Measurements from ENCODE around the gene WTIP.
"Not testable (repeated sequence)": the region's sequence is repeated elsewhere in the genome, so short reads cannot be mapped to it uniquely, and the experiment has no call there.

Gene WTIP

DNA sequence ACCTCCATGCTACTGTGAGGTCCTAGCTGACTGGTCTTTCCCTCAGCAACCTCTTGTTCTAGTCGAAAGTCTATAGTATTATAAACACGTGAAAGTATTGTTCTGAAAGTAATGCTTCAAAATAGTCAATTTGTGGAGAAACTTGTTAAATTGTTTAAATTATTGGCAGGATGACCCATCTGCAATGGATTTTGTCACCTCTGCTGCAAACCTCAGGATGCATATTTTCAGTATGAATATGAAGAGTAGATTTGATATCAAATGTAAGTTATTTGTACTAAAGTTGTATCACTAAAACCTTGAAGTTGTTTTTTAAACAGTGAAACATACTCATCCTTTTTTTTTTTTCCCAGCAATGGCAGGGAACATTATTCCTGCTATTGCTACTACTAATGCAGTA lies 27.5 kb upstream of the WTIP start:
- TF ChIP-seq, protein P1, sequence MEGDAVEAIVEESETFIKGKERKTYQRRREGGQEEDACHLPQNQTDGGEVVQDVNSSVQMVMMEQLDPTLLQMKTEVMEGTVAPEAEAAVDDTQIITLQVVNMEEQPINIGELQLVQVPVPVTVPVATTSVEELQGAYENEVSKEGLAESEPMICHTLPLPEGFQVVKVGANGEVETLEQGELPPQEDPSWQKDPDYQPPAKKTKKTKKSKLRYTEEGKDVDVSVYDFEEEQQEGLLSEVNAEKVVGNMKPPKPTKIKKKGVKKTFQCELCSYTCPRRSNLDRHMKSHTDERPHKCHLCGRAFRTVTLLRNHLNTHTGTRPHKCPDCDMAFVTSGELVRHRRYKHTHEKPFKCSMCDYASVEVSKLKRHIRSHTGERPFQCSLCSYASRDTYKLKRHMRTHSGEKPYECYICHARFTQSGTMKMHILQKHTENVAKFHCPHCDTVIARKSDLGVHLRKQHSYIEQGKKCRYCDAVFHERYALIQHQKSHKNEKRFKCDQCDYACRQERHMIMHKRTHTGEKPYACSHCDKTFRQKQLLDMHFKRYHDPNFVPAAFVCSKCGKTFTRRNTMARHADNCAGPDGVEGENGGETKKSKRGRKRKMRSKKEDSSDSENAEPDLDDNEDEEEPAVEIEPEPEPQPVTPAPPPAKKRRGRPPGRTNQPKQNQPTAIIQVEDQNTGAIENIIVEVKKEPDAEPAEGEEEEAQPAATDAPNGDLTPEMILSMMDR (IDR thresholded peaks at IDR 0.05; ENCODE audit: low read depth, low read length), result no peak
- no peak overlapping the region for H3K27ac ChIP-seq
- no peaks in the 10 kb centered on the region for H3K9me3 ChIP-seq (ENCODE audit: severe bottlenecking)

DNA sequence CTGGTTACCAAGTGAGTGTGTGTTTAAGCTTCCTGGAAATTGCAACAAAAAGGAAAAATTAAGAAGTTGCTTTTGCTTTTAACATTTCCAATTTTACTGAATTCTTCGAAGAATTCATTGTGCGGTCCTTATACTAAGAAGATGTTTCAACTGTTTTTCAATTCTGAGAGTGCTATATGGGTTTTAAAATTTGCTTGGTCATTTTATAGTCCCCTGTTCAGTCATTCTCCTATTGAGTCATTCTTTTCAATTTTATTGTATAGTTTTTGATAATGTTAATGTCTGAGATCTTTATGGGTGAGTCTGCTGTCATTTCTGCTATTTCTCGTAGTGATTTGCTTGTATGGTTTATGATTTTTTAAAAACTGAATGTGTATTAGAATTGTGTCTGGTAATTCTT lies 26.9 kb upstream of the WTIP start:
- H3K4me3 ChIP-seq (ENCODE audit: low read depth, low read length), result no peak overlapping the region
- H3K27ac ChIP-seq, result no peak overlapping the region
- TF ChIP-seq, protein P1 (IDR thresholded peaks at IDR 0.05; ENCODE audit: low read depth, low read length), result no peak
- H3K36me3 ChIP-seq, result peaks cover 86% of the 10 kb centered on the region
- DNase-seq, result no peak
- H3K9me3 ChIP-seq (ENCODE audit: severe bottlenecking), result no peaks in the 10 kb centered on the region
- H3K27me3 ChIP-seq (ENCODE audit: insufficient read depth, low read depth, severe bottlenecking), result no peaks in the 10 kb centered on the region

More for the DNA sequence above, 27.5 kb upstream of the WTIP start:
- DNase-seq, result no peak
- Histone ChIP-seq H3K4me3 (ENCODE audit: low read depth, low read length) (no peak overlapping the region), H3K27me3 (ENCODE audit: insufficient read depth, low read depth, severe bottlenecking) (no peaks in the 10 kb centered on the region), H3K36me3 (peaks cover 84% of the 10 kb centered on the region)

DNA sequence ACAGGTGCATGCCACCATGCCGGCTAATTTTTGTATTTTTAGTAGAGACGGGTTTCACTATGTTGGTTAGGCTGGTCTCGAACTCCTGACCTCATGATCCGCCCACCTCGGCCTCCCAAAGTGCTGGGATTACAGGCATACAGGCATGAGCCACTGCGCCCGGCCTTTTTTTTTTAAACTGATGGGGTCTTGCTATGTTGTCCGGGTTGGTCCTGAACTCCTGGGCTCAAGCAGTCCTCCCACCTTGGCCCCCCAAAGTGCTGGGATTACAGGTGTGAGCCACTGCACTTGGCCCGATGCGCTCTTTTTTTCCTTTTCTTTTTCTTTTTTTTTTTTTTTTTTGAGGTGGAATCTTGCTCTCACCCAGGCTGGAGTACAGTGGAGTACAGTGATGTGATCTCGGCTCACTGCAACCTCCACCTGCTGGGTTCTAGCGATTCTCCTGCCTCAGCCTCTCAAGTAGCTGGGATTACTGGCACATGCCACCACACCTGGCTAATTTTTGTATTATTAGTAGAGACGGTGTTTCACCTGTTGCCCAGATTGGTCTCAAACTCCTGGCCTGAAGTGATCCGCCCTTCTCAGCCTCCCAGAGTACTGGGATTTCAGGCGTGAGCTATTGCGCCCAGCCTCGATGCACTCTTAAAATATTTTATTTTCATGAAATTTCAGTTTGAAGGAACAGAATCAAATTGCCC lies 25.6 kb upstream of the WTIP start:
- not testable (repeated sequence) for DNase-seq; H3K27me3 ChIP-seq (ENCODE audit: insufficient read depth, low read depth, severe bottlenecking); H3K9me3 ChIP-seq (ENCODE audit: severe bottlenecking); H3K4me3 ChIP-seq (ENCODE audit: low read depth, low read length); H3K27ac ChIP-seq
- peaks cover 88% of the 10 kb centered on the region for H3K36me3 ChIP-seq

DNA sequence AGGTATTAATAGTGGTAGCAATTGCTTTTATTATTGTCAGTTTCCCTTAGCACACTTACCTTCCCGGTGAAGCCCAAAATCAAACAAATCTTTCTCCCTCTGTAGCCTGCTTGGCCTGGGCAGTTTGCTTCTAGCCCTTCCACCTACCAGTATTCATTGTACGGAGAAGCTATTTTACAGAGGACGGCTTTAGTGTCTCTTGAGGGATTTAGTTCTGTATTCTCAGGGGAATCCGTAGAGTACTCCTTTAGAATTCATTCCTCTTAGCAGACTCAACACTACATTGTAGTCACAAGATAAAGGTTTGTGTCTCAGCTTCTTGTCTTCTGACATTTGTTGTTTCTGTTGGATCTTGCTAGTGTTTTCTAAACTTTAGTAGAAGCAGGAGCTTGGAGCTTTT lies 24.1 kb upstream of the WTIP start:
- Histone ChIP-seq H3K4me3 (ENCODE audit: low read depth, low read length) (no peak overlapping the region), H3K36me3 (peaks cover 91% of the 10 kb centered on the region), H3K27me3 (ENCODE audit: insufficient read depth, low read depth, severe bottlenecking) (no peaks in the 10 kb centered on the region), H3K27ac (no peak overlapping the region), H3K9me3 (ENCODE audit: severe bottlenecking) (no peaks in the 10 kb centered on the region)
- TF ChIP-seq, protein P1 (IDR thresholded peaks at IDR 0.05; ENCODE audit: low read depth, low read length), result no peak
- DNase-seq, result no peak

DNA sequence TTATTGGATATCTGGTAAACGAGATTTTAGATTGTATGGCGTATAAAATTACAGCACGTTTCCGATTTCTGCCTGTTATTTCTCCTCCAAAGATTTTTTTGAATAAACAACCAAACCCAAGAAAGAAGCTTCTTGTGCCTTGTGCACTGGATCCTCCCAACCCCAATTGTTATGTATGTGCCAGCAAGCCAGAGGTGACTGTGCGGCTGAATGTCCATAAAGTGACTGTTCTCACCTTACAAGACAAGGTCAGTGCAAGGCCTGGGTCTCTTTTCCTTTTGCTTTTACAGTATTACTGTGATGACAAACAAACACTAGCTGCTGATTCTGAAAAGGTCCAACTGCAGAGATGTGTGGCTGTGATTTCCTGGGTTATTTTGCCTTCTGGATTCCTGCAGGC lies 22.9 kb upstream of the WTIP start:
- peaks cover 91% of the 10 kb centered on the region for H3K36me3 ChIP-seq
- TF ChIP-seq, protein P1 (IDR thresholded peaks at IDR 0.05; ENCODE audit: low read depth, low read length), result no peak
- no peaks in the 10 kb centered on the region for H3K27me3 ChIP-seq (ENCODE audit: insufficient read depth, low read depth, severe bottlenecking)

GRCh38 chr19:34459614-34460013 lies 21.9 kb upstream of the WTIP start:
- H3K27ac ChIP-seq, result no peak overlapping the region
- H3K9me3 ChIP-seq (ENCODE audit: severe bottlenecking), result no peaks in the 10 kb centered on the region
- TF ChIP-seq, protein P1 (IDR thresholded peaks at IDR 0.05; ENCODE audit: low read depth, low read length), result no peak
- no peaks in the 10 kb centered on the region for H3K27me3 ChIP-seq (ENCODE audit: insufficient read depth, low read depth, severe bottlenecking)
- no peak for DNase-seq
- H3K4me3 ChIP-seq (ENCODE audit: low read depth, low read length), result no peak overlapping the region
- H3K36me3 ChIP-seq, result peaks cover 91% of the 10 kb centered on the region

More for the DNA sequence above, 22.9 kb upstream of the WTIP start:
- H3K27ac ChIP-seq, result no peak overlapping the region
- DNase-seq, result no peak
- H3K4me3 ChIP-seq (ENCODE audit: low read depth, low read length), result no peak overlapping the region
- H3K9me3 ChIP-seq (ENCODE audit: severe bottlenecking), result no peaks in the 10 kb centered on the region
